AG09319 (cell line): ENCODE data around the gene RANGRF.

Experiments used
- DNase-seq: peaks from one replicate; pipeline ENCODE4 v3.0.0-alpha.2; 2010; ENCODE audit warnings: low read depth; ENCODE audit errors: extremely low read depth
- CTCF ChIP-seq: IDR thresholded peaks from 2 replicates; pipeline ENCODE4 v1.5.1; 2011; ENCODE audit warnings: low read depth, mild to moderate bottlenecking, inconsistent platforms, low read length, moderate library complexity

RANGRF gene

GRCh38 chr17:8327303-8327649 is 38.8 kb downstream of the RANGRF start:
- DNase-seq = no peak
- TF ChIP-seq CTCF = no peak

- DNase-seq = no peak
- no peak for TF ChIP-seq CTCF
Observed at GRCh38 chr17:8332128-8332527, 43.7 kb downstream of the RANGRF start.

GRCh38 chr17:8332688-8333087 is 44.2 kb downstream of the RANGRF start:
- TF ChIP-seq CTCF = no peak
- DNase-seq = no peak

GRCh38 chr17:8333281-8333680 is 44.8 kb downstream of the RANGRF start:
- DNase-seq = no peak
- TF ChIP-seq CTCF = no peak

- no peak for TF ChIP-seq CTCF
- no peak for DNase-seq
Observed at GRCh38 chr17:8337802-8338752, 49.6 kb downstream of the RANGRF start.

GRCh38 chr17:8338753-8339140 is 50.3 kb downstream of the RANGRF start:
- TF ChIP-seq CTCF = no peak
- DNase-seq = no peak

GRCh38 chr17:8339540-8339939 is 51.1 kb downstream of the RANGRF start, which contains the start of gene ODF4:
TSS of gene ODF4 (plus strand) at chr17:8339840. CDS start at chr17:8340052, 212 bp downstream.
- TF ChIP-seq CTCF = no peak
- DNase-seq = no peak
